Immature natural killer cell (primary cell): ENCODE data around the gene MED9. TPM values are rescaled to one million over a fixed set of nuclear protein-coding genes. Genes with fewer than 3 reads are reported as not detected.
A peak's percentile ranks its signal among the peaks of the same experiment; 100 is the strongest.
"Not testable (repeated sequence)": the region's sequence is repeated elsewhere in the genome, so short reads cannot be mapped to it uniquely, and the experiment has no call there.

ENCODE experiments used
- DNase-seq, 3 donors: peaks; one replicate each; pipeline ENCODE4 v3.0.0; 2022; ENCODE audit warnings: mixed read lengths in 1 of 3
- H3K27ac Mint-ChIP-seq, 6 donors: one replicate each; pipeline ENCODE4 v1.8.0; 2020; ENCODE audit warnings: mixed read lengths in 6 of 6, mild to moderate bottlenecking in 5 of 6, inconsistent platforms in 4 of 6, moderate library complexity in 3 of 6
- H3K27me3 Mint-ChIP-seq, 3 donors: one replicate each; pipeline ENCODE4 v1.8.0; 2020 to 2021; ENCODE audit warnings: low read depth in 3 of 3, mild to moderate bottlenecking in 3 of 3, mixed read lengths in 3 of 3, moderate library complexity in 3 of 3, inconsistent platforms in 1 of 3
- H3K36me3 Mint-ChIP-seq, 3 donors: one replicate each; pipeline ENCODE4 v1.8.0; 2020; ENCODE audit warnings: mixed read lengths in 3 of 3, inconsistent platforms in 2 of 3, mild to moderate bottlenecking in 2 of 3
- H3K4me1 Mint-ChIP-seq, 2 donors: one replicate each; pipeline ENCODE4 v1.8.0; 2020; ENCODE audit warnings: inconsistent platforms in 2 of 2, mild to moderate bottlenecking in 2 of 2, mixed read lengths in 2 of 2, moderate library complexity in 1 of 2
- H3K4me3 Mint-ChIP-seq, 5 donors: one replicate each; pipeline ENCODE4 v1.8.0; 2020; ENCODE audit warnings: mild to moderate bottlenecking in 5 of 5, mixed read lengths in 5 of 5, inconsistent platforms in 3 of 5, moderate library complexity in 3 of 5
- H3K9me3 Mint-ChIP-seq, 6 donors: one replicate each; pipeline ENCODE4 v1.8.0; 2020; ENCODE audit warnings: mild to moderate bottlenecking in 6 of 6, mixed read lengths in 6 of 6, inconsistent platforms in 4 of 6, moderate library complexity in 3 of 6
- polyA plus RNA-seq, 3 donors: library from polyadenylated mRNA; unstranded; fragments of 300-500 nt; fragmentation: Illumina TruSeq; gene quantifications; one replicate each; pipeline ENCODE4 v1.2.3, GENCODE V29; 2021

Gene MED9
- polyA plus RNA-seq, 3 donors from 2014 or later, result 10.9 to 21.5 (median 14.0) TPM

GRCh38 chr17:17465878-17466277 is 10.9 kb upstream of the MED9 start:
- H3K4me3 Mint-ChIP-seq, H3K27ac Mint-ChIP-seq, H3K4me1 Mint-ChIP-seq, DNase-seq, H3K36me3 Mint-ChIP-seq, H3K9me3 Mint-ChIP-seq: not testable (repeated sequence)
- H3K27me3 Mint-ChIP-seq, result peaks cover 4 to 15% (median 9%) of the 10 kb centered on the region in 3 donors

GRCh38 chr17:17466511-17466910 is 10.3 kb upstream of the MED9 start:
- Mint-ChIP-seq H3K27me3 (peaks cover 4 to 17% (median 9%) of the 10 kb centered on the region in 3 donors), H3K27ac (no peak overlapping the region), H3K9me3 (no peaks in the 10 kb centered on the region), H3K4me1 (no peaks in the 10 kb centered on the region), H3K4me3 (no peak overlapping the region), H3K36me3 (no peaks in the 10 kb centered on the region)
- no peak for DNase-seq

GRCh38 chr17:17467016-17467415 is 9.8 kb upstream of the MED9 start:
- DNase-seq, result no peak
- Mint-ChIP-seq H3K27ac (no peak overlapping the region), H3K4me3 (no peak overlapping the region), H3K36me3 (no peaks in the 10 kb centered on the region), H3K27me3 (peaks cover 4 to 17% (median 9%) of the 10 kb centered on the region in 3 donors), H3K4me1 (no peaks in the 10 kb centered on the region), H3K9me3 (no peaks in the 10 kb centered on the region)

- H3K36me3 Mint-ChIP-seq, result no peaks in the 10 kb centered on the region
- no peaks in the 10 kb centered on the region for H3K4me1 Mint-ChIP-seq
- no peak overlapping the region for H3K4me3 Mint-ChIP-seq
- no peaks in the 10 kb centered on the region for H3K9me3 Mint-ChIP-seq
- DNase-seq, result no peak
- peaks cover 6 to 17% (median 9%) of the 10 kb centered on the region in 3 donors for H3K27me3 Mint-ChIP-seq
- no peak overlapping the region for H3K27ac Mint-ChIP-seq
These were observed 9.1 kb upstream of the MED9 start for GRCh38 chr17:17467720-17468119.

GRCh38 chr17:17468217-17469010 is 8.4 kb upstream of the MED9 start:
- no peaks in the 10 kb centered on the region for H3K9me3 Mint-ChIP-seq
- no peak for DNase-seq
- no peak overlapping the region for H3K27ac Mint-ChIP-seq
- H3K4me1 Mint-ChIP-seq, result no peaks in the 10 kb centered on the region
- no peaks in the 10 kb centered on the region for H3K36me3 Mint-ChIP-seq
- peaks cover 6 to 20% (median 9%) of the 10 kb centered on the region in 3 donors for H3K27me3 Mint-ChIP-seq
- H3K4me3 Mint-ChIP-seq, result no peak overlapping the region

- no peak overlapping the region for H3K4me3 Mint-ChIP-seq
- H3K9me3 Mint-ChIP-seq, result no peaks in the 10 kb centered on the region
- DNase-seq, result no peak
- H3K4me1 Mint-ChIP-seq, result no peaks in the 10 kb centered on the region
- H3K27me3 Mint-ChIP-seq, result peaks cover 4 to 20% (median 9%) of the 10 kb centered on the region in 3 donors
- no peaks in the 10 kb centered on the region for H3K36me3 Mint-ChIP-seq
- no peak overlapping the region for H3K27ac Mint-ChIP-seq
These were observed 7.4 kb upstream of the MED9 start for GRCh38 chr17:17469358-17469757.

GRCh38 chr17:17469996-17470395 is 6.8 kb upstream of the MED9 start:
- Mint-ChIP-seq H3K4me3 (no peak overlapping the region), H3K27ac (no peak overlapping the region), H3K4me1 (no peaks in the 10 kb centered on the region), H3K36me3 (no peaks in the 10 kb centered on the region), H3K27me3 (peaks cover 4 to 20% (median 5%) of the 10 kb centered on the region in 3 donors), H3K9me3 (no peaks in the 10 kb centered on the region)
- no peak for DNase-seq

- peaks cover 11 to 22% (median 12%) of the 10 kb centered on the region in 3 donors for H3K27me3 Mint-ChIP-seq
- no peak overlapping the region for H3K27ac Mint-ChIP-seq
- H3K4me1 Mint-ChIP-seq, result peaks cover 16 to 18% of the 10 kb centered on the region in 2 donors
- no peaks in the 10 kb centered on the region for H3K9me3 Mint-ChIP-seq
- H3K36me3 Mint-ChIP-seq, result no peaks in the 10 kb centered on the region
- H3K4me3 Mint-ChIP-seq, result no peak overlapping the region
- DNase-seq, result no peak
These were observed 4.4 kb upstream of the MED9 start for GRCh38 chr17:17472333-17472920.

- no peak for DNase-seq
- Mint-ChIP-seq H3K27ac (no peak overlapping the region), H3K9me3 (no peaks in the 10 kb centered on the region), H3K4me3 (no peak overlapping the region), H3K27me3 (peaks cover 9 to 17% (median 12%) of the 10 kb centered on the region in 3 donors), H3K36me3 (no peaks in the 10 kb centered on the region), H3K4me1 (peaks cover 30 to 37% of the 10 kb centered on the region in 2 donors)
These were observed 2.5 kb upstream of the MED9 start for GRCh38 chr17:17474341-17474740.

- DNase-seq, result no peak
- Mint-ChIP-seq H3K36me3 (no peaks in the 10 kb centered on the region), H3K4me3 (peak overlapping the region in 3 of 5 donors; percentile 14 to 90 (median 64)), H3K27me3 (peaks cover 7 to 11% (median 10%) of the 10 kb centered on the region in 3 donors), H3K27ac (peak overlapping the region in 2 of 6 donors; percentile 16 to 41), H3K9me3 (no peaks in the 10 kb centered on the region), H3K4me1 (peaks cover 44 to 69% of the 10 kb centered on the region in 2 donors)
These were observed 2.4 kb downstream of the MED9 start for GRCh38 chr17:17479209-17479608.

- Mint-ChIP-seq H3K4me1 (peaks cover 46 to 75% of the 10 kb centered on the region in 2 donors), H3K9me3 (no peaks in the 10 kb centered on the region), H3K4me3 (no peak overlapping the region), H3K27ac (peak overlapping the region in 2 of 6 donors; percentile 44 to 74), H3K27me3 (peaks cover 9 to 11% (median 10%) of the 10 kb centered on the region in 3 donors), H3K36me3 (peaks cover 0 to 6% (median 4%) of the 10 kb centered on the region in 3 donors)
- no peak for DNase-seq
These were observed 3.9 kb downstream of the MED9 start for GRCh38 chr17:17480593-17481148.

GRCh38 chr17:17481860-17482259 is 5.1 kb downstream of the MED9 start:
- H3K4me1 Mint-ChIP-seq, result peaks cover 40 to 69% of the 10 kb centered on the region in 2 donors
- peaks cover under 1 to 6% (median 4%) of the 10 kb centered on the region in 3 donors for H3K27me3 Mint-ChIP-seq
- no peak overlapping the region for H3K27ac Mint-ChIP-seq
- H3K36me3 Mint-ChIP-seq, result peaks cover 0 to 7% (median 6%) of the 10 kb centered on the region in 3 donors
- DNase-seq, result no peak
- H3K4me3 Mint-ChIP-seq, result no peak overlapping the region
- H3K9me3 Mint-ChIP-seq, result no peaks in the 10 kb centered on the region

GRCh38 chr17:17484451-17484899 is 7.7 kb downstream of the MED9 start:
- H3K9me3 Mint-ChIP-seq, result no peaks in the 10 kb centered on the region
- H3K4me1 Mint-ChIP-seq, result peaks cover 28 to 63% of the 10 kb centered on the region in 2 donors
- no peak overlapping the region for H3K27ac Mint-ChIP-seq
- DNase-seq, result no peak
- H3K36me3 Mint-ChIP-seq, result peaks cover 4 to 11% (median 7%) of the 10 kb centered on the region in 3 donors
- H3K4me3 Mint-ChIP-seq, result no peak overlapping the region
- peaks cover 0 to 2% (median 2%) of the 10 kb centered on the region in 3 donors for H3K27me3 Mint-ChIP-seq

- Mint-ChIP-seq H3K4me3 (peak overlapping the region in 1 of 5 donors; percentile 38), H3K27me3 (peaks cover 0 to 2% (median 2%) of the 10 kb centered on the region in 3 donors), H3K36me3 (peaks cover 7 to 11% (median 7%) of the 10 kb centered on the region in 3 donors), H3K27ac (peak overlapping the region in 2 of 6 donors; percentile 1 to 49), H3K9me3 (no peaks in the 10 kb centered on the region), H3K4me1 (peaks cover 28 to 57% of the 10 kb centered on the region in 2 donors)
- no peak for DNase-seq
These were observed 8.6 kb downstream of the MED9 start for GRCh38 chr17:17485420-17485819.
